NCI-H69 (cell line): ENCODE data around the gene FRMPD1.

Experiments used
- DNase-seq: peaks from one replicate; lab custom pipeline; 2025; lab: John Stamatoyannopoulos, UW

Gene FRMPD1

DNA sequence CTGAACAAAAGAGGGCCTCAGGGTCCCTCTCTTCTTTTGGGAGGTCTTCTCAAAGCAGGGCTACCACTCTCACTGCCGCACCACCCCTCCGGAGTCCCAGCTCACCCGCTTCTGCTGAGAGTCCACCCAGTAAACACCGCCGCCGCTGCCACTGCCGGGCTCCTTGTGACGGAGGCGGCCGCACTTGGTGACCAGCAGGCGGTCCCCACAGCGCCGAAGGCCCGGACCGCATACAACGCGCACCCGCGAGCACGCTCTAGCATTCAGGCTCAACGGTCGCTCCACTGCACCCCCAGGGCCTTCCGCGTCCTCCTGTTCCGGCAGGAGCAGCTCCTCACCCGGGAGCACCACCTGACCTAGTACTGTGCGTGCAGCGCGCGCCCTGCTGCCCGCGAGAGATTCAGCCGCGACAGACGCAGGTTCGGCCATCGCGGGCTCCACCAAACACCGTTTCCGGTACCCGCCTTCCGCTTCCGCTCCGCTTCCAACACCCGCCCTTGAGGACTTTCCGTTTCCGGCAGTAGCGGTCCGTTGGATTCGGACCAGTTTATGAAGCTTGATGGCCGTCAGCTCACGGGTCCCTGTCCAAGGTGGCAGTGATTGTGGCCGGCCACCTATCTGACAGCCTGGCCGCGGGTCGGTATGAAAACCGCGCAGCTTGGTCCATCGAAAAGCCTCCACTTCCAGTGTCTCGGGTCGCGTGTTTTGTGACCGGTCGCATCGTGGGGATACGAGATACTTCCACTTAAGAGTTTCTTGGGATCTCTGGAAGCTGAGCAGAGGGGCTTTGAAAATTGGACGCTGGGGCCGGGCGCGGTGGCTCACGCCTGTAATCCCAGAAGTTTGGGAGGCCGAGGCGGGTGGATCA lies 134.1 kb downstream of the FRMPD1 start, which contains the start of gene EXOSC3:
EXOSC3 (minus strand) TSS at position 449 of the 868 bp plus-strand sequence; CDS start at position 429, 20 bp downstream.
- DNase-seq, result peak; percentile 96

DNA sequence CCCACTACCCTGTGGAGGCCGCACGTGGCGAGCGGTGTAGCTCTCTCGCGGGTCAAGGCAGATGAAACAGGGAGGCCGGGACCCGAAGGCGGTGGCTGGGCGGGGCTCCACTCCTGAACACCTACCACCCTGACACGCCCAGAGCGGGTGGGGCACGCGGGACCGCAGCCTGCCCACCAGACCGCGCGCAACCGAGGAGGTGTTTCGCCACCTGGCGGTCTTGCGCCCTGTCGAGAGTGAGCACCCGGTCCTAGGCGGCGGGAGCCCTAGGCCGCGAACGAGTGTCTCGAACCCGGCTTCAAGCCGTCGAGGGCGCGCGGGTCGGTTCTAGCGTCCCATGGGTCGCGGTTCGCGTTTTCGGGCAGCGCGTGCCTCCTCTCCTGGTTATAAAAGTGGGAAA lies 136.3 kb downstream of the FRMPD1 start:
- no peak for DNase-seq

DNA sequence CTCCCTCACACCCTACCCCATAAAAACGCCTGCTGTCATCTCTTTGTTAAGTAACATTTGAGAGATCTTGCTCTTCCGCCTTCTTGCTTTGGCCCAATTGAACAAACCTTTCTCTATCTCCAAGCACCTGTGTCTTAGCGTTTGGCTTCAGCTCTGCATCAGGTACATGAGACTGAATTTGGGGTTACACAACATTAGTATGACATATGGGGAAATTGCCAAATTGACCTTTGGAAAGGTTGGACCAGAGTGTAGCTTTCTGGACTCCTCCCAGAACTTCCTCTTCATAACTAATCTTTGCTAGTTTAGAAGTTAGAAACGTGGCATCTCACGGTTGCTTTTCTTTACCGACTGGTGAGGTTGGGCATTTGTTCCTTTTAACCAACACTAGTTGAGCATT lies 137.6 kb downstream of the FRMPD1 start:
- no peak for DNase-seq

DNA sequence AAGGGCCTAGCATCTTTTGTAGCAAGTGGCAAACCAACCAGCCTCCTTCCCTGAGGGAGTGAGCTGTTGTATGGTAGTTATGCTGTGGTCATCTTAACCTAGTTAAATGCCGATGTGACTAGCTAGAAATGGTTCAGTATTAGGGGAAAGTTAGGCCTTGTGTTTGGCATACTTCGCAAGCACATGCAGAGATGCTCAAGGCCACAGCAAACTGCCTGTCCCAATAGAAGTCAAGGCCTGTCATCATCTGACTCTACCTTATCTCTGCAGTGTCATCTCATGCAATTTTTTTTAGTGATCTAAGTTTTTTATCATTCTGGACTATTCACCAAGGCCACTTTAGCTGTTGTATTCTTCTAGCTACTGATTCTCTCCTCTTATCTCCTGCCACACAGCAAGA lies 139.3 kb downstream of the FRMPD1 start:
- DNase-seq, result no peak

DNA sequence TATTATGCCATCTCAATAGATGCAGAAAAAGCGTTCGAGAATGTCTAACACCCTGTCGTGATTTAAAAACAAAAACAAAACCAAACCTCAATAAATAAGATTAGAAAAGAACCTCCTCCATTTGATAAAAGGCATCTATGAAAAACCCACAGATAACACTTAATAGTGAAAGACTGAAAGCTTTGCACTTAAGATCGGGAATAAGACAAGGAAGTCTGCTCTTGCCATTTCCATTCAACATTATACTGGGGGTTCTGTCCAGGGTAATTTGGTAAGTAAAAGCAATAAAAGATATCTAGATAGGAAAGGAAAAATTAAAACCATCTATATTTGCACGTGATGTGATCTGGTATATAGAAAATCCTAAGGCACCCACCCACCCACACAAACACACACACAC lies 141.4 kb downstream of the FRMPD1 start:
- no peak for DNase-seq

DNA sequence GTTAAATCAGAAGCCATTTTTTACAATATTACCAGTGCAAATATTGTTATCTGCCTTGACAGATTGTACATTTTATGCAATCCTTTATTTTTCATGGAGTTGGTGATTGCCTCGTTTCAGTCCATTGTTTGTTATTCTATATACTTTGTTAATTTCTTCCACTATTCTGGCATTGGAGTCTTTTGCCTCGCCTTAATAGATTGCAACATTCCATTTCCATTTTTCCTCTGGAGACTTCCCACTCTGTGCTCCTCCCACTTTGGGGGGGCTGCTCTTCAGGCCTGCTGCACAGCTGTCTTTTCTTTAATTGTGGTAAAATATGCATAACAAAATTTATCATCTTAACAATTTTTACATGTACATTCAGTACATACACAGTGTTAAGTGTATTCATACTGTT lies 145.5 kb downstream of the FRMPD1 start:
- no peak for DNase-seq
